Fibroblast of skin of abdomen (primary cell): ENCODE data around the gene YWHAG.
"Not testable (repeated sequence)": the region's sequence is repeated elsewhere in the genome, so short reads cannot be mapped to it uniquely, and the experiment has no call there.

ENCODE experiments used
- DNase-seq: peaks from one replicate; pipeline ENCODE4 v3.0.0-alpha.2; 2013

Gene YWHAG

DNA sequence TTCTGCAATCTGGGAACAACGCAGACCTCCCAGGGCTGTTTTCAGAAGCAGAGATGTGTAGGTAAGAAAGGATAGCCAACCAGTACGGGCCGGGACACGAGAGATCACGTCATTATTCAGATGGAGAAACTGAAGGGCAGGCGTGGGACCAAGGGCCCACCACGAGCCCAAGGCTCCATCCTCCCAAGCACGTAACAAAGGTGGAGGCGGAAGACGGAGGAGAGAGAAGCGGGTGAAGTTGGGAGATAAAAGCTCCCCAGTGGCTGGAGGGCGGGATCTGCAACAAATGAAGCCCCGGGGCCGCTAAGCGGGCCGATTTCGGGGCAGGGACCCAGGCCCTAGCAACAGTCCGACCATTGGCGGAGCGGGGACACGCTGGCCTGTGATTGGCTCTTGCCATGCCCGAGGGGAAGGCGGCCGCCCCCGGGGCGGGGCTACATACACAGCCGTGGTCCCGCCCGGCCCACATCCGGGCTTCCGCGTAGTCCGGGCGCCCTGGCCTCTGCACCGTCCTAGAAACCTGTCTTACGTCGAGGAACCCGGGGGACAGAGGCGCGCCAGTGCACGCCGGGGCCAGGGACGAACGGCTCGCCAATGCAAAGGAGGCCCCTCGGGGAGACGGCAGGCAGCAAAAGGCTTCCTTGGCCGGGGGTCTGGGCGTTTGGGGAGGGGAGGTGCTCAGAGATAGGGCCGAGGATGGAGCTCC is 40.9 kb downstream of the YWHAG start:
- DNase-seq, result peak; percentile 96

DNA sequence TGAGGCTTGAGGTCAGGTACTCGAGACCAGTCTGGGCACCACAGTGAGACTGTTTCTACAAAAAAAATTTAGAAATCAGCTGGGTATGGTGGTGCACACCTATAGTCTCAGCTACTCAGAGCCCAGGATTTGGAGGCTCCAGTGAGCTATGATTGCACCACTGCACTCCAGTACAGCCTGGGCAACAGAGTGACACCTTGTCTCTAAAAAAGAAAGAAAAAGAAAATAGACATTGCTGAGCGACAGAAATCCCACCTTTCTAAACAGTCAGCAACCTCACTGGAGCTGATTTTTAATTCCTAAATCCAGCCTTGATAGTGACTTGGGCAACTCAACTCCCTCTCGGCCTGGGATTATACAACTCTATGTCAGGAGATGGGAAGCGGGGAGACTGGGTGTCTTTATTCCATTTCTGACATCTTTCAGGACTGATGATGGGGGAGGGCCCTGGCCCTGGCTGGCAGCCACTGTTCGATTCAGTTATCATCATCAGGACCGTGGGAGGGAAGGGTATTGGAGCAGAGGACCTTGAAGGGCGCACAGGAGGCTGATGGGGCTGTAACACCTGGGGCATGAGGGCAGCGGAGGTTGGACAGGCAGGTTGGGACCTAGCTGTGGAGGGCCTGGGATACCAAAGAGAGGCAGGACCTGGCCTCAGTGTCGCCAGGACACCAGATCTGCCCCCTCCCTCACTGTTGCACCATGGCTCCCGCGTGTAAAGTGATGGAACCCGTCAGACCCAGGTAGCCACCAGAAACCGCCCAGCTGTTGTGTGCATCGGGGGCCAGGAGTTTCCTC is 41.6 kb downstream of the YWHAG start:
- DNase-seq, result no peak

DNA sequence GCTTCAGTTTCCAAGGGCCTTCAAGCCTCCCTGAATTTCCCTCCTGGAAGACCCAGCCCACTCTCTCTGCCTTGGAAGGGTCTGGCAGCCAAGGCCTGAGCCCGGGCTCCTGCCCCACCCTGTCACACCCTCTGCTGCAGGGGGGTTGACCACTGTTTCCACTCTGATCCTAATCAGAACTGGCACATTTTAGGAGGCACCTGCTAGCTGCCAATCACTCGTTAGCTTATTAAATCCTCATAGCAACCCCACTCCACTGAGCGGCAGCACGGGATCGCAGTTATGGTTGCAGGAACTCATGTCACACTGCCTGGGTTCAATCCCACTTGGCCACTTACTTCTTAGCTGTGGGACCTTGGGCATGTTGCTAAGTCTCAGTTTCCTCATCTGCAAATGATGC is 43.4 kb downstream of the YWHAG start:
- DNase-seq, result no peak

DNA sequence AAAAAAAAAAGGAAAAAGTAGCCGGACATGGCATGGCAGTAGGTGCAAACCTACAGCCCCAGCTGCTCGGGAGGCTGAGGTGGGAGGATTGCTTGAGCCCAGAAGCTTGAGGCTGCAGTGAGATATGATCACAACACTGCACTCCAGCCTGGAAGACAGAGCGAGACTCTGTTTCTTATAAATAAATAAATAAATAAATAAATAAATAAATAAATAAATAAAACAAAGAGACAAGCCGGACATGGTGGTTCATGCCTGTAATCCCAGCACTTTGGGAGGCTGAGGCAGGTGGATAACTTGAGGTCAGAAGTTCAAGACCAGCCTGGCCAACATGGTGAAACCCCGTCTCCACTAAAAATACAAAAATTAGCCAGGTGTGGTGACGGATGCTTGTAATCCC is 44.1 kb downstream of the YWHAG start:
- not testable (repeated sequence) for DNase-seq

DNA sequence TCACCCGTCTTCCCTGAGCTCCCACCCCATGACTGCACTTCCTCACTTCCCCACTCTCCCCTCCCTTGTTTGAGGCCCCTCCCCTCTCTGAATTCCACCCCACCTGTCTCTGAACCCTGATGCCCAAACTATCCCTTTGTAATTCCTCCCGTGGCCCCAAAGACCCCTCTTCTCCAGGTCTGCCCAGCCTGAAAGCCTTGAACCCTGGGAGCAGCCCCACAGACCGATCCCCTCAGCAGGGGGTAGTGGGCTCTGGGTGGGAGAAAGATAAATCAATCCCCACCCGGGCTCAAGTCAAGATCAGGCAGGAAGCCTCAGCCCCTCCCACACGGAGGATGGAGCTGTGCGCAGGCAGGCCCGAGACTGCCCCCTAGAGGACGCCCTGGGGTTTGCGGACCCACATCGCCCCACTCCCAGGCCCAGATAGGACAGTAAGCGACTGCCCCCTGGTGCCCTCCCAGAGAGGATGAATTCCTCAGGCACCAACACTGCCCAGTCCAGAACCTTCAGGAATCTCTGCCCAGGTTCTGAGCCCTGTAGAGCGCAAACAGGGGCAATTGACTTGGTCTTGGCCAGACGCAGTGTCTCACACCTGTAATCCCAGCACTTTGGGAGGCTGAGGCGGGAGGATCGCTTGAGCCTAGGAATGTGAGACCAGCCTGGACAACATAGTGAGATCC is 44.6 kb downstream of the YWHAG start:
- DNase-seq, result peak; percentile 87

DNA sequence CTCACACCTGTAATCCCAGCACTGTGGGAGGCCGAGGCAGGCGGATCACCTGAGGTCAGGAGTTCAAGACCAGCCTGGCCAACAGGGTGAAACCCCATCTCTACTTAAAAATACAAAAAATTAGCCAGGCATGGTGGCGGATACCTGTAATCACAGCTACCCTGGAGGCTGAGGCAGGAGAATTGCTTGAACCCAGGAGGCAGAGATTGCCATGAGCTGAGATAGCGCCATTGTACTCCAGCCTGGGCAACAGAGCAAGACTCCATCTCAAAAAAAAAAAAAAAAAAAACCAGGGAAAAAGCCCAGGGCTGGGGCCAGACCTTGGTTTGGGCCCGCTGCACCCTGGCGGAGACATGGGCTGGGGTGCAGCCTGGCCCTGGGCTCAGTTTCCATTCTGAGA is 47.0 kb downstream of the YWHAG start:
- not testable (repeated sequence) for DNase-seq

DNA sequence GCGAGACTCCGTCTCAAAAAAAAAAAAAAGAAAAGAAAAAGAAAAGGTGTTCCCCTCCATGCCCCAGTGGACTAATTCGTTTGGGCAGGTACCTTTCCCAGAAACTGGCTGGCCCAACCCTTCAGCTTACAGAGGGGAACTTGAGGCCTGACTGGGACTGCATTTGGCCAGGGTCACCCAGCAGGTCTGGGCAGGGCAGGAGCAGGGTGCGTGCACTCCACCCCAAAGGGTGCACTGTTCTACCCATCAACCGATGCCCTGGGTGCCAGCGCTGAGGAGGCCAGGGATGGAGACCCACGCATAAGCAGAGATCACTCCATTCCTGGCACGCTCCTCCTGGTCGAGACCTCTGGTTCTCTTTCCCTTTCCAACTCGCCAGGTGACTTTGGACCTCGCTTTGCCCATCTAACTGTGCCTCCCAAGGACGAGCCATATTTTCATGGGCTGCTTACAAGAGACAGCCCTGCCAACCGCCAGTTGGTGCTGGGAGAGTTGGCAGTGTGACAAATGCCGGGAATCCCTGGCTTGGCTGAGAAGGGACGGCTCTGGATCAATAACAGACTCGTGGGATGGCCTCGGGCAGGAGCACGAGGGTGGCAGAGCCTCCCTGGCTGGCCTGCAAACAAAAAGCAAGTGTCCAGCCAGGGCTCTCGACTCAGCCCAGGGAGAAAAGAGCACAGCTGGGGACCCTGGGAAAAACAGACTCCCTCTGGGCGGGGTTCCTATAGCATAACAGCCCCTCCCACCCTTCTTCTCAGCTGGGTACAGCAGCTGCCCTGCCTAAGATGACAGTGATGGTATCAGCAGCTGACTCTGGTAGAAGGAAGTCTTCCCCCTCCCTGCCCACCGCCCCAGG is 48.5 kb downstream of the YWHAG start:
- no peak for DNase-seq

DNA sequence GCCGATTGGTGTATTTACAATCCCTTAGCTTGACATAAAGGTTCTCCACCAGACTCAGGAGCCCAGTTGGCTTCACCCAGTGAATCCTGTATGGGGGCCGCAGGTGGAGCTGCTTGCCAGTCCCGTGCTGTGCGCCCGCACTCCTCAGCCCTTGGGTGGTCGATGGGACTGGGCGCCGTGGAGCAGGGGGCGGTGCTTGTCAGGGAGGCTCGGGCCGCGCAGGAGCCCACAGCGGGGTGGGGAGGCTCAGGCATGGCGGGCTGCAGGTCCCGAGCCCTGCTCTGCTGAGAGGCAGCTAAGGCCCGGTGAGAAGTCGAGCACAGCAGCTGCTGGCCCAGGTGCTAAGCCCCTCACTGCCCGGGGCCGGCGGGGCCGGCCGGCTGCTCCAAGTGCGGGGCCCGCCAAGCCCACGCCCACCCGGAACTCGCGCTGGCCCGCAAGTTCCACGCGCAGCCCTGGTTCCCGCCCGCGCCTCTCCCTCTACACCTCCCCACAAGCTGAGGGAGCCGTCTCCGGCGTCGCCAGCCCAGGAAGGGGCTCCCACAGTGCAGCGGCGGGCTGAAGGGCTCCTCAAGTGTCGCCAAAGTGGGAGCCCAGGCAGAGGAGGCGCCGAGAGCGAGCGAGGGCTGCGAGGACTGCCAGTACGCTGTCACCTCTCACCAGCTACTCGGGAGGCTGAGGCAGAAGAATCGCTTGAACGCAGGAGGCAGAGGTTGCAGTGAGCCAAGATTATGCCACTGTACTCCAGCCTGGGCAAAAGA is 49.3 kb downstream of the YWHAG start:
- not testable (repeated sequence) for DNase-seq

DNA sequence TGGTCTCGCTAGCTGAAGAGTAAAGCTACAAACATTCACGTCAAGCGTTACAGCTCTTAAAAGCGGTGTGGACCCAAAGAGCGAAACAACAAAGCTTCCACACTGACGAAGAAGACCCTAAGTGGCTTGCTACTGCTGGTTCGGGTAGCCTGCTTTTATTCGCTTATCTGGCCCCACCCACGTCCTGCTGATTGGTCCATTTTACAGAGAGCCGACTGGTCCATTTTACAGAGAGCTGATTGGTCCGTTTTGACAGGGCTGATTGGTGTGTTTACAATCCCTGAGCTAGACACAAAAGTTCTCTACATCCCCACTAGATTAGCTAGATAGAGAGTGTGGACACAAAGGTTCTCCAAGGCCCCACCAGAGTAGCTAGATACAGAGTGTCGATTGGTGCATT is 49.9 kb downstream of the YWHAG start:
- not testable (repeated sequence) for DNase-seq

DNA sequence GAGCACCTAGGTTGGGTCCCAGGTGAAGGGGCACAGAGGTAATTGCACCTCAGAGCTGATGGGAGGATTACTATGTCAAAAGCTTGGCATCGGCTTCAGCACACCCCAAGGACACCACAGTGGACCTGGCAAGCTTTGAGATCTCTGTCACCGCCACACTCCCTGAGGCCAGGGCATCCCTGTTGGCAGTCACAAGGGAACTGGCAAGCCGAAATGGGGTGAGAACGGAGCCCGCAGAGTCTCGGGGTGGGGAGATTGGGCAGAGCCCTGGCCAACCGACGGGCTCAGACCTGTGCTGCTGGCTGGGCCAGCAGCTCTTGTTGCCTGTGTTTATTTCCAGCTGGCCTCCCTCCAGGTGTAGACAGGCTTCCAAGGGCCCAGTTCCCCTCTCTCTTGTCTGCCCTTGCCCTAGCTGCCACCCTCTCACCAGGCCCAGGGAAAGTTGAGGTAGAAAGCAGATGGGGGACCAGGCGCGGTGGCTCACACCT is 53.9 kb downstream of the YWHAG start:
- DNase-seq, result no peak

DNA sequence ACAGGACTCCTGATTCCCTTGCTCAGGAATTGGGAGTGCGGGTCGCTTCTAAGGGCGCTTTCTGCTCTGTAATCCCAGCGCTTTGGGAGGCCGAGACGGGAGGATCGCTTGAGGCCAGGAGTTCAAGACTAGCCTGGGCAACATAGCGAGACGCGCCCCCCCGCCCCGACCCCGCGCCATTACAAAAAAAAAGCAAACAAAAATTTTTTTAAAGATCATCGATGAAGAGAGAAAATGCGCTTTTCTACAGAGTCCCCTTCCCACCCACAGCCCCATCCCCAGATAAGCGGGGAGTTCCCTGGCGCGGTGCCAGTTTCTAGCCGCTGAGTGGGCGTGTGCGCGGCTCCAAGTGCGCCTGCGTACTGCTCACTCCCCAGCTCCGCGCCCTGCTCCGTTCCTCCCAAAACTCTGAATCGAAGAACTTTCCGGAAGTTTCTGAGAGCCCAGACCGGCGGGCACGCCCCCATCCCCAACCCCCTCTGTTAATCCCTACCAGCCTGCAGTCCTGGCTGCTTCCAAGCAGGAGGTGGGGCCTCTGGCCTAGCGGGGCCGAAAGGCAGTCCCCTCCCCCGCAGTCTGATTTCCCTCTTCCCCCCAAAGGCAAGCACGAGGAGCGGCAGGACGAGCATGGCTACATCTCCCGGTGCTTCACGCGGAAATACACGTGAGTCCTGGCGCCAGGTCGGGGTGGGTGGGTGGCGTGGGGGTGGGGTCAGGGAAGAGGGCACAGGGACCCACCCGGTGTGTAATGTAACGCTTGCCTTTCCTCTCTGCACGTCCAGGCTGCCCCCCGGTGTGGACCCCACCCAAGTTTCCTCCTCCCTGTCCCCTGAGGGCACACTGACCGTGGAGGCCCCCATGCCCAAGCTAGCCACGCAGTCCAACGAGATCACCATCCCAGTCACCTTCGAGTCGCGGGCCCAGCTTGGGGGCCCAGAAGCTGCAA is 55.3 kb downstream of the YWHAG start:
- peak; percentile 96 for DNase-seq

DNA sequence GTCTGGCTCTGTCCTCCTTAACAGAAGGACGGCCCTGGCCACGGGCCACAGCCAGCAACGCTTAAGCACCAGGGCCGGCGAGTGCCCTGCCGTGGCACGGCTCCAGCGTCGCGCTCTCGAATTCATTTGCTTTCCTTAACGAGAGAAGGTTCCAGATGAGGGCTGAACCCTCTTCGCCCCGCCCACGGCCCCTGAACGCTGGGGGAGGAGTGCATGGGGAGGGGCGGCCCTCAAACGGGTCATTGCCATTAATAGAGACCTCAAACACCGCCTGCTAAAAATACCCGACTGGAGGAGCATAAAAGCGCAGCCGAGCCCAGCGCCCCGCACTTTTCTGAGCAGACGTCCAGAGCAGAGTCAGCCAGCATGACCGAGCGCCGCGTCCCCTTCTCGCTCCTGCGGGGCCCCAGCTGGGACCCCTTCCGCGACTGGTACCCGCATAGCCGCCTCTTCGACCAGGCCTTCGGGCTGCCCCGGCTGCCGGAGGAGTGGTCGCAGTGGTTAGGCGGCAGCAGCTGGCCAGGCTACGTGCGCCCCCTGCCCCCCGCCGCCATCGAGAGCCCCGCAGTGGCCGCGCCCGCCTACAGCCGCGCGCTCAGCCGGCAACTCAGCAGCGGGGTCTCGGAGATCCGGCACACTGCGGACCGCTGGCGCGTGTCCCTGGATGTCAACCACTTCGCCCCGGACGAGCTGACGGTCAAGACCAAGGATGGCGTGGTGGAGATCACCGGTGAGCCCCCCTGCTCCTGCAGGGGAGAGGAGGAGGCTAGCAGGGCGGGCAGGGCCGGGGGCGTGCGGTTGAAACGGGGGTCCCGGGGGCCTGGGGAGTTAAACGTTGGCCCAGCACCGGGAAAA is 56.2 kb downstream of the YWHAG start, which contains the start of gene HSPB1:
HSPB1 (plus strand) TSS at position 327 of the 855 bp plus-strand sequence; CDS start at position 367, 40 bp downstream.
- peak; percentile 93 for DNase-seq

DNA sequence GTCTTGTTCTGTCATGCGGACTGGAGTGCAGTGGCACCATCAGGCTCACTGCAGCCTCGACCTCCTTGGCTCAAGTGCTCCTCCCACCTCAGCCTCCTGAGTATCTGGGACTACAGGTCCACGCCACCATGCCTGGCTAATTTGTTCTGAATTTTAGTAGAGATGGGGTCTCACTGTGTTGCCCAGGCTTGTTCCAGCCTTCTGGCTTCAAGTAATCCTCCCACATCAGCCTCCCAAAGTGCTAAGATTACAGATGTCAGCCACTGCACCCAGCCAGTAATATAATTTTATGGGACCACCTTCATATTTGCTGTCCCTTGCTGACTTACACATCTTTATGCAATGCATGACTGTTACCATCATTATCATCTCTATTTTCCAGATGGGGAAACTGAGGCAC is 57.8 kb downstream of the YWHAG start:
- no peak for DNase-seq

DNA sequence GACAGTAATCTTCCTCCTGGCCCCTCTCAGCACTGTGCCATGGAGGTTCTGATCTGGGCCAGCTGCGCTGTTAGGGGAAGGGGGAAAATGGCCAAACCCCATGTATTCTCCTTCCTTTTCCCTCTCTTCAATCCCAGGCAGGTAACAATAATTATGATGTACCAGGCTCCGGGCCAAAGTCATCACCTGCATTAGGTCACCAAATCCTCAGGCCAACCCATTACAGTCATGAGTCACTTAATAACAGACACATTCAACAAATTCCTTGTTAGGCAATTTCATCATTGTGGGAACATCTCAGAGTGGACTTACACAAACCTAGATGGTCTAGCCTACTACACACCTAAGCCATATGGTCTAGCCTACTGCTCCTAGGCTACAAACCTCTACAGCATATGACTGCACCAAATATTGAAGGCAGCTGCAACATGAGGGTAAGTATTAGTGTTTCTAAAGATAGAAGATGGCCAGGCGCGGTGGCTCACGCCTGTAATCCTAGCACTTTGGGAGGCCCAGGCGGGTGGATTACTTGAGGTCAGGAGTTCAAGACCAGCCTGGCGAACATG is 58.5 kb downstream of the YWHAG start:
- peak; percentile 78 for DNase-seq

DNA sequence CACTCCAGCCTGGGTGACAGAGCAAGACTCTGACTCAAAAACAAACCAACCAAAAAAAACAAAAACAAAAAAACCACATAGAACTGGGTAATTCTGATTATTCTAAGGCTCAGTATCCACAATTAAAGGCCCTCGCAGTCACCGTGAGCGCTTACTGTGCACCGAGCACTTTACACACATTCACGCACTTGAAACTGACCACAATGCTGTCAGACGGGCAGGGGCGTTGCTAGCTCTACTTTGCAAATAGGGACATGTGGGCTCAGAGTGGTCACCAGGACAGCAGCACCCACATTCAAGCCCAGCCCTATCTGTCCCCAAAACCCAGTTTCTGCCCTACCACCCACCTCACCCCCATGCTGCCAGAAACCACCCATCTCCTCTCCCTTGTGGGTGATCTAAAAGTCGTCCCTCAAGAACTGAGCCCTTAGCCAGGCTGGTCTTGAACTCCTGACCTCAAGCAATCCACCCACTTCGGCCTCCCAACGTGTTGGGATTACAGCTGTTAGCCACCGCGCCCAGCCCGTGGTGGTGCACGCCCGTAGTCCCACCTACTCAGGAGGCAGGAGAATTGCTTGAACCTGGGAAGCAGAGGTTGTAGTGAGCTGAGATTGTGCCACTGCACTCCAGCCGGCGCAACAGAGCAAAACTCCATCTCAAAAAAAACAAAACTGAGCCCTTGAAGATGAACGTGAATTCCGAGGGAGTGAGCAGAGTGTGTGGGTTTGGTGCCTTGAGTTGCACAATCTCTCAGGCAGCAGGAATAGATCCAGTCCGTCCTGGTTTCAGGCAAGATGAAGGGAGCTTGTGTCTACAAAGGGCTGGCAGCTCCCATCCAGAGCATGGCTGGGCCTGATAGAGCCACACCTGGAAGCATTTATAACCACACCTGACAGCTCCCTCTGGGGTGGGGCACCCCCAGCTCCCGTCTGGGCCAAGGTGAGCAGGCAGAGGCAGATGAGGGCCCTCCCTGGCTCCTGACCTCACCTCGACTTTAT is 61.7 kb downstream of the YWHAG start:
- peak; percentile 84 for DNase-seq

DNA sequence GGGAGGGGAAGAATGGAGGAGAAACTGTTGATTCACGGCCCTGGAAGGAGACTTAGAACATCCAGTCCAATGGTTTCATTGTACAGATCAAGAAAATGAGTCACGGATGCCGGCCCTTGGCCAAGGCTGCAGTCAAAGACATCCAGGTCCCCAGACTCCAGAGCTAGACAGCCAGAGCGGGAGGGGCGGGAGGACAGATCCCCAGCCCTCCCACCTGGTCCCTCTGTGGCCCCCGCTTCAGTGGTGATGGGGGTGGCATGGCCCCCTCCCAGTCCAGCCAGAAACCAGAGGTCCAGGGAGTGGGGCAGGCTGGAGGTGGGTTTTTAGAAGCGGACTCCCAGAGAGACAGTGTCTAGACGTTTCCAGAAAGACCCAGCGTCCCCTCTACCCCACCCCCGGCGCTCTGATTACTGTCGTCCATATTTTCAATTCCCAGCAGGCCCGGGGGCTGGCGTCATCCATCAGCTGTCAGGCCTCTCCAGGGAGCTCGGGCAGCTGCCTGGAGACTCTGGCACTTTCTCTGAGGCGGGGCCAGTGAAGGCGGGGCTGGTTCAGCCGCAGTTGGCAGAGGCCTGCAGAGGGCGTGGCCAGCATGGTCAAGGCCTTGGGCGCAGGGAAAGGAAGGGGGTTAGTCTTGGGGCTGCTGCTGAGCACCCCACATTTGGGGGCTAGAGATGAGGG is 64.3 kb downstream of the YWHAG start:
- DNase-seq, result peak; percentile 96

DNA sequence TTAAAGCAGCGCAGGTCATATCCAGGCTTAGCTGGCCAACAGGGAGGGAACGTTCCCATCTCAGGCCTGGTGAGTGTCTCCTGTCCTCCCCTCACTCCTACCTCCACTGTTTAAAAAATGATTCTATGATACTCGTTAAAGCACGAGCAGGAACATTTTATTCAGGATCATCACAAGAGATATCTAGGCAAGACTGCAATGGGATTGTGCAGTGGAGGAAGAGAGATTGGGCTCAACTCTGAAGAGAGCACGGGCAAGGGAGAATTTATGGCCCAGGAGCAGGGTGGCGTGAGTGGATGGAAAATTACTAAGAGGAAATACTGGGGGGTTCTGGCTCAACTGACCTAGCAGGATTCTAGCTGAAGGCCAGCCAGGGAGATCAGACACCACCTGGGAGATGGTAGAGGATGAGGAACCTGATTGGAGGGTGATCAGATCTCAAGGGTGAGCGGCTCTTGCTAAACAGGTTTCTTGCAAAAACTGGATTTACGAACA is 65.3 kb downstream of the YWHAG start:
- DNase-seq, result no peak
